HepG2 (cell line): ENCODE data around the gene TOP2B. TPM values are rescaled to one million over a fixed set of nuclear protein-coding genes. Genes with fewer than 3 reads are reported as not detected.

ENCODE experiments used
- CCAR2 ChIP-seq: fragments of 200-400 bp; formaldehyde crosslinking; optimal IDR thresholded peaks from 2 replicates; pipeline ENCODE3; 2018; ENCODE audit warnings: low read depth, mild to moderate bottlenecking, low read length, moderate library complexity
- HDAC1 ChIP-seq: sonication (generic); formaldehyde crosslinking; IDR thresholded peaks from 2 replicates; pipeline ENCODE4 v1.5.1; 2020; ENCODE audit warnings: mild to moderate bottlenecking, missing genetic modification reagents
- HHEX ChIP-seq: IDR thresholded peaks from 2 replicates; pipeline ENCODE4 v1.6.1; 2016; ENCODE audit warnings: control low read depth
- MNT ChIP-seq: fragments of 450-650 bp; IDR thresholded peaks from 2 replicates; pipeline ENCODE4 v1.6.1; 2016
- MYNN ChIP-seq: sonication (generic); formaldehyde crosslinking; IDR thresholded peaks from 2 replicates; pipeline ENCODE4 v1.4.0; 2020; ENCODE audit warnings: mild to moderate bottlenecking, low read depth, missing genetic modification reagents
- PHF21A ChIP-seq: sonication (generic); formaldehyde crosslinking; IDR thresholded peaks from 2 replicates; pipeline ENCODE4 v1.5.0; 2020; ENCODE audit warnings: mild to moderate bottlenecking, missing genetic modification reagents
- REXO4 ChIP-seq: sonication (generic); formaldehyde crosslinking; IDR thresholded peaks from 2 replicates; pipeline ENCODE4 v1.8.0; 2022; ENCODE audit warnings: missing genetic modification reagents, mild to moderate bottlenecking, borderline replicate concordance
- SALL1 ChIP-seq: sonication (generic); formaldehyde crosslinking; IDR thresholded peaks from 2 replicates; pipeline ENCODE4 v1.8.0; 2022; ENCODE audit warnings: mild to moderate bottlenecking, missing genetic modification reagents
- SAP130 ChIP-seq: IDR thresholded peaks from 2 replicates; pipeline ENCODE4 v1.6.1; 2016; ENCODE audit warnings: low read depth
- TERF1 ChIP-seq: sonication (generic); formaldehyde crosslinking; IDR thresholded peaks from 2 replicates; pipeline ENCODE4 v1.8.0; 2022; ENCODE audit warnings: mild to moderate bottlenecking, missing genetic modification reagents, moderate library complexity
- UBTF ChIP-seq: sonication (generic); formaldehyde crosslinking; IDR thresholded peaks from 2 replicates; pipeline ENCODE4 v1.4.0; 2020; ENCODE audit warnings: mild to moderate bottlenecking, missing genetic modification reagents
- WIZ ChIP-seq: sonication (generic); formaldehyde crosslinking; IDR thresholded peaks from 2 replicates; pipeline ENCODE4 v1.5.1; 2020; ENCODE audit warnings: mild to moderate bottlenecking, missing genetic modification reagents
- ZNF34 ChIP-seq: sonication (generic); formaldehyde crosslinking; IDR thresholded peaks from 2 replicates; pipeline ENCODE4 v1.4.0; 2020; ENCODE audit warnings: mild to moderate bottlenecking, missing genetic modification reagents, borderline replicate concordance
- ZNF350 ChIP-seq: sonication (generic); formaldehyde crosslinking; IDR thresholded peaks from 2 replicates; pipeline ENCODE4 v1.4.0; 2020; ENCODE audit warnings: mild to moderate bottlenecking, low read depth, missing genetic modification reagents, borderline replicate concordance
- ZNF761 ChIP-seq: sonication (generic); formaldehyde crosslinking; conservative IDR thresholded peaks from 2 replicates; pipeline ENCODE4 v1.4.0; 2020; ENCODE audit warnings: mild to moderate bottlenecking, missing genetic modification reagents
- ZSCAN31 ChIP-seq: sonication (generic); formaldehyde crosslinking; IDR thresholded peaks from 2 replicates; pipeline ENCODE4 v1.5.0; 2020; ENCODE audit warnings: low read depth, mild to moderate bottlenecking, missing genetic modification reagents
- polyA plus RNA-seq, 8 experiments: library from polyadenylated mRNA; depleted of rRNA in 3 of 8; stranded (reverse) in 7 of 8; unstranded in 1 of 8; fragments of >200 nt; fragmentation: Illumina TruSeq in 4 of 8; extraction: Trizol in 4 of 8; gene quantifications; 2 replicates each; pipeline versions ENCODE4 v1.2.1 to v1.2.3, GENCODE V29; 2011 to 2016; ENCODE audit warnings: low read depth in 4 of 8, missing spikeins in 1 of 8, mixed read lengths in 1 of 8; ENCODE audit not compliant: insufficient read depth in 1 of 8
- total RNA-seq, 5 experiments: library from RNA; depleted of rRNA; stranded (reverse); fragments of >200 nt; fragmentation: Illumina TruSeq; extraction: Trizol; gene quantifications; 2 replicates each; pipeline ENCODE4 v1.2.3, GENCODE V29; 2016; ENCODE audit warnings: low read depth in 1 of 5
- TF ChIP-seq, protein P1 (sequence below): sonication (generic); formaldehyde crosslinking; IDR thresholded peaks from 2 replicates; pipeline ENCODE4 v1.4.0; 2020; ENCODE audit warnings: missing genetic modification reagents, borderline replicate concordance
- TF ChIP-seq, protein P2 (sequence below): sonication (generic); formaldehyde crosslinking; IDR thresholded peaks from 2 replicates; pipeline ENCODE4 v1.4.0; 2020; ENCODE audit warnings: mild to moderate bottlenecking, missing genetic modification reagents
- TF ChIP-seq, protein P3 (sequence below): sonication (generic); formaldehyde crosslinking; IDR thresholded peaks from 2 replicates; pipeline ENCODE4 v1.5.1; 2020; ENCODE audit warnings: missing genetic modification reagents, mild to moderate bottlenecking, borderline replicate concordance

TOP2B gene
- total and polyA plus RNA-seq, 2 of the 13 experiments (the other 11 are each of a cell fraction or from before 2014, with no cell fraction given), result 27.6 to 88.1 TPM

- TF ChIP-seq HHEX (CRISPR knock-in tag), result no peak
- TF ChIP-seq WIZ (CRISPR knock-in tag), result no peak
- TF ChIP-seq MNT, result no peak
- TF ChIP-seq ZNF34 (CRISPR knock-in tag), result no peak
- TF ChIP-seq HDAC1 (CRISPR knock-in tag), result no peak
- TF ChIP-seq SALL1, result no peak
- TF ChIP-seq TERF1, result no peak
- TF ChIP-seq ZSCAN31 (CRISPR knock-in tag), result no peak
- TF ChIP-seq, protein P1, sequence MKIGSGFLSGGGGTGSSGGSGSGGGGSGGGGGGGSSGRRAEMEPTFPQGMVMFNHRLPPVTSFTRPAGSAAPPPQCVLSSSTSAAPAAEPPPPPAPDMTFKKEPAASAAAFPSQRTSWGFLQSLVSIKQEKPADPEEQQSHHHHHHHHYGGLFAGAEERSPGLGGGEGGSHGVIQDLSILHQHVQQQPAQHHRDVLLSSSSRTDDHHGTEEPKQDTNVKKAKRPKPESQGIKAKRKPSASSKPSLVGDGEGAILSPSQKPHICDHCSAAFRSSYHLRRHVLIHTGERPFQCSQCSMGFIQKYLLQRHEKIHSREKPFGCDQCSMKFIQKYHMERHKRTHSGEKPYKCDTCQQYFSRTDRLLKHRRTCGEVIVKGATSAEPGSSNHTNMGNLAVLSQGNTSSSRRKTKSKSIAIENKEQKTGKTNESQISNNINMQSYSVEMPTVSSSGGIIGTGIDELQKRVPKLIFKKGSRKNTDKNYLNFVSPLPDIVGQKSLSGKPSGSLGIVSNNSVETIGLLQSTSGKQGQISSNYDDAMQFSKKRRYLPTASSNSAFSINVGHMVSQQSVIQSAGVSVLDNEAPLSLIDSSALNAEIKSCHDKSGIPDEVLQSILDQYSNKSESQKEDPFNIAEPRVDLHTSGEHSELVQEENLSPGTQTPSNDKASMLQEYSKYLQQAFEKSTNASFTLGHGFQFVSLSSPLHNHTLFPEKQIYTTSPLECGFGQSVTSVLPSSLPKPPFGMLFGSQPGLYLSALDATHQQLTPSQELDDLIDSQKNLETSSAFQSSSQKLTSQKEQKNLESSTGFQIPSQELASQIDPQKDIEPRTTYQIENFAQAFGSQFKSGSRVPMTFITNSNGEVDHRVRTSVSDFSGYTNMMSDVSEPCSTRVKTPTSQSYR (CRISPR knock-in tag), result no peak
- TF ChIP-seq UBTF, result no peak
- no peak for TF ChIP-seq PHF21A
- TF ChIP-seq, protein P2, sequence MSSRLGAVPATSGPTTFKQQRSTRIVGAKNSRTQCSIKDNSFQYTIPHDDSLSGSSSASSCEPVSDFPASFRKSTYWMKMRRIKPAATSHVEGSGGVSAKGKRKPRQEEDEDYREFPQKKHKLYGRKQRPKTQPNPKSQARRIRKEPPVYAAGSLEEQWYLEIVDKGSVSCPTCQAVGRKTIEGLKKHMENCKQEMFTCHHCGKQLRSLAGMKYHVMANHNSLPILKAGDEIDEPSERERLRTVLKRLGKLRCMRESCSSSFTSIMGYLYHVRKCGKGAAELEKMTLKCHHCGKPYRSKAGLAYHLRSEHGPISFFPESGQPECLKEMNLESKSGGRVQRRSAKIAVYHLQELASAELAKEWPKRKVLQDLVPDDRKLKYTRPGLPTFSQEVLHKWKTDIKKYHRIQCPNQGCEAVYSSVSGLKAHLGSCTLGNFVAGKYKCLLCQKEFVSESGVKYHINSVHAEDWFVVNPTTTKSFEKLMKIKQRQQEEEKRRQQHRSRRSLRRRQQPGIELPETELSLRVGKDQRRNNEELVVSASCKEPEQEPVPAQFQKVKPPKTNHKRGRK (CRISPR knock-in tag), result no peak
- TF ChIP-seq ZNF350, result peak; percentile 57; the same call in 1 of the 2 replicates
- TF ChIP-seq MYNN (CRISPR knock-in tag), result no peak
- peak; percentile 74 for TF ChIP-seq SAP130
- TF ChIP-seq ZNF761, result peak; percentile 52; the same call in 1 of the 2 replicates
- TF ChIP-seq REXO4 (CRISPR knock-in tag), result no peak
- TF ChIP-seq, protein P3, sequence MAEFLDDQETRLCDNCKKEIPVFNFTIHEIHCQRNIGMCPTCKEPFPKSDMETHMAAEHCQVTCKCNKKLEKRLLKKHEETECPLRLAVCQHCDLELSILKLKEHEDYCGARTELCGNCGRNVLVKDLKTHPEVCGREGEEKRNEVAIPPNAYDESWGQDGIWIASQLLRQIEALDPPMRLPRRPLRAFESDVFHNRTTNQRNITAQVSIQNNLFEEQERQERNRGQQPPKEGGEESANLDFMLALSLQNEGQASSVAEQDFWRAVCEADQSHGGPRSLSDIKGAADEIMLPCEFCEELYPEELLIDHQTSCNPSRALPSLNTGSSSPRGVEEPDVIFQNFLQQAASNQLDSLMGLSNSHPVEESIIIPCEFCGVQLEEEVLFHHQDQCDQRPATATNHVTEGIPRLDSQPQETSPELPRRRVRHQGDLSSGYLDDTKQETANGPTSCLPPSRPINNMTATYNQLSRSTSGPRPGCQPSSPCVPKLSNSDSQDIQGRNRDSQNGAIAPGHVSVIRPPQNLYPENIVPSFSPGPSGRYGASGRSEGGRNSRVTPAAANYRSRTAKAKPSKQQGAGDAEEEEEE (CRISPR knock-in tag), result no peak
- TF ChIP-seq CCAR2, result no peak
These were observed at the start of gene TOP2B (continued) for GRCh38 chr3:25664812-25665314.
